GM19397 (cell line): ENCODE data around the gene TPI1.
"Not testable (repeated sequence)": the region's sequence is repeated elsewhere in the genome, so short reads cannot be mapped to it uniquely, and the experiment has no call there.

Source experiments
- ATAC-seq: cut with Tn5 transposase; IDR thresholded peaks from one replicate; pipeline ENCODE4 v1.9.1; 2021; ENCODE audit warnings: mild to moderate bottlenecking, moderate library complexity; ENCODE audit not compliant: unreplicated experiment

TPI1 gene

DNA sequence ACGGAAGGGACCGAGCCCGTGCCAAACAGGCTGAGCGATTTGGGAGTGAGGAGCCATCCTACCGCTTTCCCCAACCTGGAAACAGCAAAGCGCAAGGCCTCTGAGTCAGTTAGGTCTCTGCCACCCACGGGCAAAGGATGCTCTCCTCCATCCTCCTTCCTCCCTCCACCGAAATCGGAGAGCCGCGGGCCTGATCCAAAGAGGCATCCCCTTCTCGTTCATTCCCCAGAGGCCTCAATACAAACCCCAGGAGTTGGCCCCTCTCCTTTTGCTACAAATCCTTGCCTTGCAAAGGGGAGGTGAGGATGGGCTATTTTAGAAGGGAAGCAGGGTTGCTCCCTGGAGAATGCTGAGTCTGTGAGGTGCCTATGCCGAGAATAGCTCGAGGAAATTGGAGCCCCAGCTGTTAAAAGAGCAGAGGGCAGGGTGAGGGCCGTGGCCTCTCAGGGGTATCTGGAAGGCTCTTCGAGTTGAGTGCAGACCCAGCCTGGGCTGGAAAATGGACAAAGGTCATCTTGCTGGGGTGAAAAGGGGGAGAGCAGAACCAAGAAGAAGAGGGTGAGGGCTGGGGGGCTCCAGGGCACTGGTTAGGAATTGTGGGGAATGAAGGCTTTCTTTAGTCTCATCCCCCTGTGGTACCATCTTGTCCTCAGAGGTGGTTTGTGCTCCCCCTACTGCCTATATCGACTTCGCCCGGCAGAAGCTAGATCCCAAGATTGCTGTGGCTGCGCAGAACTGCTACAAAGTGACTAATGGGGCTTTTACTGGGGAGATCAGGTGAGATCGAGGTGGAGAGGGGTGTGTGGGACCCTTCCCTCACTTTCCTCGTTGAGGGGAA is 1.1 kb downstream of the TPI1 start:
- ATAC-seq, result no peak

DNA sequence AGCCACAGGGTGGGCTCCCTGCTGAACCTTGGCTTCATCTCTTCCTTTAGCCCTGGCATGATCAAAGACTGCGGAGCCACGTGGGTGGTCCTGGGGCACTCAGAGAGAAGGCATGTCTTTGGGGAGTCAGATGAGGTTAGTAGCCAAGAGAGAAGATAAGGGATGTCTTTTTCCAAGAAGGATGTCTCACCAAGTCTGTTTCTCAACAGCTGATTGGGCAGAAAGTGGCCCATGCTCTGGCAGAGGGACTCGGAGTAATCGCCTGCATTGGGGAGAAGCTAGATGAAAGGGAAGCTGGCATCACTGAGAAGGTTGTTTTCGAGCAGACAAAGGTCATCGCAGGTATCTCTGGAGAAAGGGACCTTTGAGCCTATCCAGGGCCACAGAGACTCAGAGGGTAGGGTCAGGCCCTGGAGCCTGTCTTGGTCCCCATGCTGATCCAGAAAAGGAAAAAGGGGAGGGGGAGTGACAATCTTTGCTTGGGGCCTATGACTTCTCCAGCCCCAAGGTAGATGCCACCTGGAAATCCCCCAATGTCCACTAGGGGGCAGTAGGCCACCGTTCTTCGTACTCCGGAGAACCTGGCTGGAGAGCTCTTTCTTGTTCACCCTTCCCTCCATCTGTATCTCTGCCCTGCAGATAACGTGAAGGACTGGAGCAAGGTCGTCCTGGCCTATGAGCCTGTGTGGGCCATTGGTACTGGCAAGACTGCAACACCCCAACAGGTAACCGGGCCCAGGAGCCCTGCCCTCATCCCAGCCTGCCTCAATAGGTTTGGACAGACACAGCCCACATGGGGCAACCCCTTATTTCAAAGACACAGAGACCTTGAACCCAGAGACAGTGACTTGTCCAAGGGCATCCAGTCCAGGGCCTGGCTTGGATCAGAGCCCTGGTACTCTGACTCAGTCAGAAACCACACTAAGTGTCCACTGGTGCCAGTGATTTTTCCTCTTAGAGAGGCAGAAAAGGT is 2.0 kb downstream of the TPI1 start:
- no peak for ATAC-seq

DNA sequence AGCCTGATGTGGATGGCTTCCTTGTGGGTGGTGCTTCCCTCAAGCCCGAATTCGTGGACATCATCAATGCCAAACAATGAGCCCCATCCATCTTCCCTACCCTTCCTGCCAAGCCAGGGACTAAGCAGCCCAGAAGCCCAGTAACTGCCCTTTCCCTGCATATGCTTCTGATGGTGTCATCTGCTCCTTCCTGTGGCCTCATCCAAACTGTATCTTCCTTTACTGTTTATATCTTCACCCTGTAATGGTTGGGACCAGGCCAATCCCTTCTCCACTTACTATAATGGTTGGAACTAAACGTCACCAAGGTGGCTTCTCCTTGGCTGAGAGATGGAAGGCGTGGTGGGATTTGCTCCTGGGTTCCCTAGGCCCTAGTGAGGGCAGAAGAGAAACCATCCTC is 3.0 kb downstream of the TPI1 start:
- not testable (repeated sequence) for ATAC-seq

DNA sequence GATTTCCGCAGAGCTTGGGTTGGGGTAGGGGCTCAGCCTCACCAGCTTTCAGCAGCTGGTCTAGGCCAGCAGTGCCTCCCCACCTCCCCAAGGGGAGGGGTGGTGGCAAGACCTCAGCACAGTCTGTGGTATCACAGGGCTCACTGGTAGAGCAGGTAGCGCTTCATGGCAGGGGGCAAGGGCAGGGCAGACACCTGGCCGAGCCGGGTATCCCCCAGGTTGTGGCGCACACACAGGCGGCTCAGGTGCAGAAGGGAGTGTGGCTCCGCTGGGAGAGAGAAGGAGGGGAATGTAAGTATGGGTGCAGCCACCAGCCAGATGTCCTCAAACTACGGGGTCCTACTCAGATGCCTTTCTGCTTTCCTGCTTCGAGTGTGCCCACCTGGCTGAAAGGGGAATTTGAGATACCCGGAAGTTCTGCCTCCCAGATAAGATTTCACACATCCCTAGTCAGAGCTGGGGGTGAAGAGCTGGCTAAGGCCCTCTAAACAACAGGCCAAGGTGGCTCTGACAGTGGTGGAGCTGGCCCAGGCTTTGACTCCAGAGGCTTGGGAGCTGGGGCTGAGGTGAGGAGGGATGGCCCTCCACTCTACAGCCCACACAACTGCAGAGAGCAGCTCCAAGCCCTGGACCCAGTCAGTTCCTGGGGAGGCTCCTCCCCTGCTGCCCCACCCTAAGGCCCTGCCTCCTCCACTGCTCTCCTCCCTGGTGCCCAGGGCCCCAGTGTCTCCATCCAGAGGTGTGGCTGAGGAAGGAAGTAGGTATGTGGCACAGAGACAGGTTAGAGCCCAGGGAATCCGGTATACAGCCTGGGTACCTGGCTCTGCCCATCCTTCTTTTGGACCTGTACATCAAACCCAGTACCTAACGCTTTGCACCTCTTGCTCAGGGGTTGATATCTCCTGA is 4.0 kb downstream of the TPI1 start:
- ATAC-seq, result no peak

DNA sequence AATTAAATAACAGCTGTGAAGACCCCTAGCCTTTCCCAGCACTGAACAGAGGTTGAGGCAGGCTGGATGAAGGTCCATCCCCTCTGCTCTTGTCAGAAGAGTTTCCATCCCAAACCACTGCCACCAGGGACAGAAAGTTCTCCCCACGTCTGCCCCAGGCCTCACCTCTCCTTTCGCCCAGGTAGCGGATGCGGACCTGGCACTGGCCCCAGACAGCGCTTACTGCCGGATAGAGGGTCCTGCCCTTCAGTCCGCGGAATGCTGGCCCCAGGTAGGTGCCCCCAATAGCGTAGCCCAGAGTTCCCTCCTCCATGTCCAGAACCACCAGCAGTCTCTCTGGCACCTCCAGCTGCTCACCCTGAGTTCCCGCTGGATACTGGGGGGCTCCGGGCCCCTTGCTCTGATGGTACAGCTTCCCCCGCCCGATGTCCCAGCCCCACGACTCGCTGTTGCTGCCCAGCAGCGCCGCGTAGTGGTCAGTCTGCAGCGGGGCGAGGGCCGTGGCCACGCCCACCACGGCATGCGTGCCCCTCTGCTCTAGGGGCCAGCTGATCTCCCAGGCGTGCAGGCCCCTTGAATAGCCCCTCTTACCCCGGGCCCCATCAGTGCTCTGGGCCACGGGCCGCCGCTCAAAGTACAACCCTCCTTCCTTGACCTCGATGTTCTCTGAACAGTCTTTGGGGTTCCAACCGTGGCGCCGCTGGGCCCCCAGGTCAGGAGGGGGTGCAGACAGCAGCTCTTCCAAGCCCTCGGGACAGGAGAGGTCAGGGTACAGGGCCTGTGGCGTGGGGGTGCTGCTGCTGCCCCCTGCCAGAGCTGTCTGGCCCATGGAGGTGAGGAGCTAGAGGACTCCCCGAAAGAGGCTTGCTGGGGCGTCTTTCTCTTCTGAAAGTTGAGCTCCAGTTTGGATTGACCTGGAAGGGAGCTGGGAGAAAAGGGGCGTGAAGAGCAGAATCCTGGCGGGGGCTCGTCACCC is 5.0 kb downstream of the TPI1 start:
- ATAC-seq, result peak; percentile 31

DNA sequence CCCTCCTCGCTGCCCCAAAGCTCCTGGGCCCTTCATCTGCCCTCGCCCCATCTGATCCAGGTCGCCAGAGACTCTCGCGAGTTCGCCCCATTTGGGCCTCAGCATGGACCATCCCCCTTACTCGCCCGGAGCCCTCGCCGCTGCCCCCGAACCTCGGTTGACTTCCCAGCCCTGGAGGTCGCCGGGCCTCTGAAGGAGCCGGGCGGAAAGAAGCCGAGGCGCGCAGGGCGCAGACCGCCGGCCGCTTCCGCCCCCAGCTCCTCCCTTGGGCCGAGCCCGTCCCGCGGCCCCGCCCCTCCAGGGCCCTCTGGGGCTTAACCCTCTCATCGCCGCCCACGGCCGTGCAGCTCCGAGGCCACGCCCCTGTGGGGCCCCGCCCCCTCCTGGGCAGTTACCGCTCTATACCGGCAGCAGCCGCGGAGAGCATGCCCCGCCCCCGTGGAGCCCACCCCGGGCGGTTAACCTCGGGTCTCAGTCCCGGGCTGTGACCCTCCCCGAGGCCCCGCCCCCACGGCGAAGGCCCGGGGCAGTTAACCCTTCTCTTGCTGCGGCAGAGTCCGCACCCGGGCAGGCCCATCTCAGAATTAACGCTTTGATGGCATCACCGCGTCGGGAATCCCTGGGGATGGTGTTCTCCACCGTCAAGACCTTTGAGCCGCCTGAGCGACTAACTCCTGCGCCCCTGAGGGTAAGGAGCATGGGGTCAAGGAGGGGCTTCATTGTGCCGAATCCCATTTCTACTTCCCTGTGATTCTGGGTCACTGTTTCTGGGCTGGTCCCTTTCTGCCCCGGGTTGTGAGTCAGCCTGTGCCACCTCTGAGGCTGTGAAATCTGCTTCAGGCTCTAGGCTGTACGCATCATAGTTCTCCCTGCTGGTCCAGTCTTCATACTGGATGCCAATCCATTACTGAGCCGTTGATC is 6.0 kb downstream of the TPI1 start, which contains the start of gene SPSB2:
Gene SPSB2 (minus strand): TSS at position 210 of the 921 bp plus-strand sequence. CDS start 402 bp downstream, outside the sequence.
- peak; percentile 77 for ATAC-seq

DNA sequence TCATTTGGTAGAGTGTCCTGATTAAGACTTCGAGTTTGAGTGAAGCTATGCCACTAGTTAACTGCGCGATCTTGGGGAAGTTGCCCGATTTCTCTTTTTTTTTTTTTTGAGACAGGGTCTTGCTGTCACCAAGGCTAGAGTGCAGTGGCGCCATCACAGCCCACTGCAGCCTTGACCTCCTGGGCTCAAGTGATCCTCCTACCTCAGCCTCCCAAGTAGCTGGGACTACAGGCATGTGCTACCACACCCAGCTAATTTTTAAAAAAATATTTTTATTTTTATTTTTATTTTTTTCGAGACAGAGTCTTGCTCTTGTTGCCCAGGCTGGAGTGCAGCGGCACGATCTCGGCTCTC is 6.7 kb downstream of the TPI1 start:
- ATAC-seq, result not testable (repeated sequence)

DNA sequence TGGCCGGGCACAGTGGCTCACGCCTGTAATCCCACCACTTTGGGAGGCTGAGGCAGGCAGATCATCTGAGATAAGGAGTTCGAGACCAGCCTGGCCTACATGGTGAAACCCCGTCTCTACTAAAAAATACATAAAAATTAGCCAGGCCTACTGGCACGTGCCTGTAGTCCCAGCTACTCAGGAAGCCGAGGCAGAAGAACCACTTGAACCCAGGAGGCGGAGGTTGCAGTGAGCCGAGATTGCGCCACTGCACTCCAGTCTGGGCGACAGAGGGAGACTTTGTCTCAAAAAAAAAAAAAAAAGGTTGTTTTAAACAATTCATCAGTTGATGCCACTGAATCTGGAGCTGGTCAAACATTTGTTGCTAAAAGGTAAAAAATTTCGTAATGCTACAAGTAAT is 12.5 kb downstream of the TPI1 start:
- ATAC-seq, result not testable (repeated sequence)

DNA sequence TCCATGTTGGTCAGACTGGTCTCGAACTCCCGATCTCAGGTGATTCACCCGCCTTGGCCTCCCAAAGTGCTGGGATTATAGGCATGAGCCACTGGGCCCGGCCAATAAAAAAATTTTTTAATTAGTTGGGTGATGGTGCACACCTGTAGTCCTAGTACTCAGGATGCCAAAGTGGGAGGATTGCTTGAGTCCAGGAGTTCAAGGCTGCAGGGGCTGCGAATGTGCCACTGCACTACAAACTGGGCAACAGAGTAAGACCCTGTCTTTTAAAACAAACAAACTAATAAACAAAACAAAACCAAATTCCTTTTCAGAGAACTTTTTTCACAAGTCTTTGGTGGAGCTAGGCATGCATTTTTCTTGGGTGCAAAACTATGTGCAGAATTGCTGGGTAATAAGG is 15.9 kb downstream of the TPI1 start:
- ATAC-seq, result no peak

DNA sequence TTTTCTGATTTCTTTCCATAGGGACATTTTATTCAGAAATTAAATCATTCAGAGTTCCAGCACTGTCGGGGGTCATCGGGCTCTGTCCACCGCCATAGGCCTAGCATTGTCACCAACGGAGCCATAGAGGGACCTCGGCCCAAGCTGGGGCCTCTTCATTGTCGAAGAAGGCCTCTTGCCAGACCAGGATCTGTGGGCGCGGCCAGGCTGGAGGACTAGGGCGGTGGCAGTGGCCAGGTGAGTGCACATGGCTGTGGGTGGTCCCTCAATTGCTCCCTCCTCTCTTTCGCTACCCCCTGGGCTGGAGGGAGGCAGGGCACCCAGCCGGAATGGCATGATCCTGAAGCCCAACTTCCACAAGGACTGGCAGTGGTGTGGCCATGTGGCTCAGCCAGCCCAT is 16.4 kb downstream of the TPI1 start:
- no peak for ATAC-seq

DNA sequence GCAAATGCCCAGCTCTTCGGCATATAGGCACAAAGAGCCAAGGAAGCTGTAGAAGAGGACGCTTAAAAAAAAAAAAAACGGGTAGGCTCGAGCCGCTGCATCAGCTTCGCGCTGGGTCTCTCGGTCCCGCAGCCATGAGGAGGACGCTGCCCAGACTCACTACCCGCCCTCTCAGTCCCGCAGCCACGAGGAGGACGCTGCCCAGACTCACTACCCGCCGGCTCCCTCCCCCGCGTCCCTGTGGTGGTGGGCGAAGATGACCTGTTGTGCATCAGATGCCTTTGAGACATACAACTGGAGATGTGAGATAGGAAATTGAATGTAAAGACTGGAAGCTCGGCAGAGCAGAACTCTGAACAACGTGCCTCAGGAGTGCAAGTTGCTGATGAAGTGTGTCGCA is 17.2 kb downstream of the TPI1 start:
- no peak for ATAC-seq

DNA sequence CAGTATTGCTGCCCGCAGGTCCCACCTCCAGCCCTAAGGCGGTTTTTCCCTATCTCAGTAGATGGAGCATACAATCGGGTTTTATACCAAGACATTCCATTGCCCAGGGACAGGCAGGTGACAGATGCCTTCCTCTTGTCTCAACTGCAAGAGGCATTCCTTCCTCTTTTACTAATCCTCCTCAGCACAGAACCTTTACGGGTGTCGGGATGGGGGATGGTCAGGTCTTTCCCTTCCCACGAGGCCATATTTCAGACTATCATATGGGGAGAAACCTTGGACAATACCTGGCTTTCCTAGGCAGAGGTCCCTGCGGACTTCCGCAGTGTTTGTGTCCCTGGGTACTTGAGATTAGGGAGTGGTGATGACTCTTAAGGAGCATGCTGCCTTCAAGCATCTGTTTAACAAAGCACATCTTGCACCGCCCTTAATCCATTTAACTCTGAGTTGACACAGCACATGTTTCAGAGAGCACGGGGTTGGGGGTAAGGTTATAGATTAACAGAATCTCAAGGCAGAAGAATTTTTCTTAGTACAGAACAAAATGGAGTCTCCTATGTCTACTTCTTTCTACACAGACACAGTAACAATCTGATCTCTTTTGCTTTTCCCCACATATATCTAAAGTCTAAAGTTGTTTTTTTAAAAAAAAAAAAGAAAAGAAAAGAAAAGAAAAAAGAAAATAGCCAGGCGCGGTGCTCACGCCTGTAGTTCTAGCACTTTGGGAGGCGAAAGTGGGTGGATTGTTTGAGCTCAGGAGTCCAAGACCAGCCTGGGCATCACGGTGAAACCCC is 19.1 kb downstream of the TPI1 start:
- not testable (repeated sequence) for ATAC-seq

DNA sequence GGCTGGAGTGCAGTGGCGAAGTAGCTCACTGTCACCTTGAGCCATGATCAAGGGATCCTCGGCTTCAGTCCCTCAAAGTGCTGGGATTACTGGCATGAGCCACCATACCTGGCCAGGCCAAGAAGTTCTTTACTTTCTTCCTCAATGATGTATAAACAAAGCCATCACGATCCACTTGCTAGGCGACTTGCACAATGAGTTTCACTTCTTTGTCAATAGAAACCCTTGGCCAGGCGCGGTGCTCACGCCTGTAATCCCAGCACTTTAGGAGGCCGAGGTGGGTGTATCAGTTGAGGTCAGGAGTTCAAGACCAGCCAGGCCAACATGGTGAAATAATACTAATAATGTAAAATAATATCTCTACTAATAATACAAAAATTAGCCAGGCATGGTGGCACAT is 20.1 kb downstream of the TPI1 start:
- no peak for ATAC-seq

DNA sequence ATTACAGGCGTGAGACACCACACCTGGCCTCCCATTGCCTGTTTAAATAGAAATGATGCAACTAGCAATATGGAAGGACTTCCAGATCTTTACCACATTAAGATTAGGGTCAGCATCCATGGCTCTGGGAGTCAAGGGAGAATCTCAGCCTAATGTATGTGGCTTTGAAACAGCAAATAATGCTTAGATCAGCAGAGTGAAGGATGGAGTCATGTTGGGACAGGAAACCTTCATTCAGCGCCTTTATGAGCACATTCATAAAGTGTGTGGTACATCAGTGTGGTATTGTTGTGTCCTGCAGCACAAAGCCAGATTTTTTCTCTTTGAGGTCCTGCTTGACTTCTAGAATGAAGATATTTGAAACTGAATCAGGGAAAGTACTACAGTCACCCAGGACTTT is 21.0 kb downstream of the TPI1 start:
- ATAC-seq, result no peak

DNA sequence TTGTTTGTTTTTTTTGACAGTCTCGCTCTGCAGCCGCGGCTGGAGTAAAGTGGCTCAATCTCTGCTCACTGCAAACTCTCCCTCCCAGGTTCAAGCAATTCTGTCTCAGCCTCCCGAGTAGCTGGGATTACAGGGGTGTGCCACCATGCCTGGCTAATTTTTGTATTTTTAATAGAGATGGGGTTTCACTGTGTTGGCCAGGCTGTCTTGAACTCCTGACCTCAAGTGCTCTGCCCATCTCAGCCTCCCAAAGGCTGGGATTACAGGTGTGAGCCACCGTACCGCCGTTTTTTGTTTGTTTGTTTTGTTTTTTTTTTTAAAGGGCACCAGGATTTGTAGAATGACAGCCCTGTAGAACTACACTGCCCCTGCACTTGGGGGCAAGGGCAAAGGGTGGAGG is 21.5 kb downstream of the TPI1 start:
- ATAC-seq, result not testable (repeated sequence)

DNA sequence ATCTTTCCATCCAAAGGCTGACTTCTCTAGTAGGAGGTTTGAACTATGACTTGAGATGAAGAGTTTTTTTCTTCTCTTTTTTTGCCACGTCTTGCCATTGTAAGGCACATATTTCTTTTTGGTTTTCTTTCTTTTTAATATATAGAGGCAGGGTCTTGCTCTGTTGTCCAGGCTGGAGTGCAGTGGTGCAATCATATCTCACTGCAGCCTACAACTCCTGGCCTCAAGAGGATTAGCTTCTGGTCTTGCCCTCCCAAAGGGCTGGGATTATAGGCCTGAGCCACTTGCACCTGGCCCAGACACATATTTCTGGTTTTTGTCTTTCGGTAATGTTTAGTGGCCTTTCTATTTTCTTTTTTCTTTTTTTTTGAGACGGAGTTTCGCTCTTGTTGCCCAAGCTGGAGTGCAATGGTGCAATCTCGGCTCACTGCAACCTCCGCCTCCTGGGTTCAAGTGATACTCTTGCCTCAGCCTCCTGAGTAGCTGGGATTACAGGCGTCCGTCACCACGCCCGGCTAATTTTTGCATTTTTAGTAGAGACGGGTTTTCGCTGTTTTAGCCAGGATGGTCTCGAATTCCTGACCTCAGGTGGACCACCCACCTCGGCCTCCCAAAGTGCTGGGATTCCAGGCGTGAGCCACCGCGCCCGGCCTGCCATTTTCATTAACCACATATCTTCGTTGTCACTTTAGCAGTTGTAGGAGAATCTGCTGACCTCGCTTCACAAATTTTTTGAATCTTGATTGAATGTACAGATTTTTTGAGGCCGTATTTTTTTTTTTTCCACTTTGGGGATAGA is 22.6 kb downstream of the TPI1 start:
- ATAC-seq, result not testable (repeated sequence)
